Measurements from ENCODE around the gene VWA1. TPM values are rescaled to one million over a fixed set of nuclear protein-coding genes. Genes with fewer than 3 reads are reported as not detected.
"Not testable (repeated sequence)": the region's sequence is repeated elsewhere in the genome, so short reads cannot be mapped to it uniquely, and the experiment has no call there.

The VWA1 gene
- total RNA-seq, 4 donors from 2014 or later = 142 to 261 (median 161) TPM

DNA sequence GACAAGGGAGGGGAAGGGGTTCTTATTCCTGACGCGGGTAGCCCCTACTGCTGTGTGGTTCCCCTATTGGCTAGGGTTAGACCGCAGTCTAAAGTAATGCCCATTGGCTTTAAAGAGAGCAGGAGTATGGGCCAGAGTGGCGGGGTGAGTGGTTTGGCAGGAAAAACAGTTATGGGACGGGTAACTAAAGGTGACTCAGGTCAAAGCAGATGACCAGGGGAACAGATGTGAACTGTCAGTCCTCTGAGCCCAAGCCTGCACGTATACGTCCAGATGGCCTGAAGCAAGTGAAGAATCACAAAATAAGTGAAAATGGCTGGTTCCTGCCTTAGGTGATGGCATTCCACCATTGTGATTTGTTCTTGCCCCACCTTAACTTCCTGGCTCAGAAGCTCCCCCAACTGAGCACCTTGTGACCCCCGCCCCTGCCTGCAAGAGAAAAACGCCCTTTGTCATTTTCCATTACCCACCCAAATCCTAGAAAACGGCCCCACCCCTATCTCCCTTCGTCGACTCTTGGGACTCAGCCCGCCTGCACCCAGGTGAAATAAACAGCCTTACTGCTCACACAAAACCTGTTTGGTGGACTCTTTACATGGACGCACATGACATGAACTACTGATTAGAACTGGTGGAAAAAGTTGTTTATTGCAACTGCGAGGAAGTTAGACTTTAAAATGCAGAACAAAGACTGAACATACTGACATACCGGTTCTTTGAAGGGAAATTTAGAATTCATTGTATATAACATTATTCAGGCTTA lies 35.3 kb downstream of the VWA1 start:
- no peak for DNase-seq (ENCODE audit: low spot score in 2 of 2)
- WGBS, 2 donors = 11 to 15% methylated on average over 16 of the region's 16 CpGs
- peaks cover 0 to 29% (median 12%) of the 10 kb centered on the region in 4 donors for H3K4me1 ChIP-seq
- TF ChIP-seq CTCF (IDR thresholded peaks at IDR 0.05) (no peak), POLR2A (IDR thresholded peaks at IDR 0.05) (no peak), EP300 (IDR thresholded peaks at IDR 0.05) (no peak)
- no peaks in the 10 kb centered on the region for H3K9me3 ChIP-seq
- peak overlapping the region; percentile 67 to 86 (median 84) for H3K27ac ChIP-seq
- H3K4me3 ChIP-seq = peak overlapping the region; percentile 62 to 91 (median 76)
- no peaks in the 10 kb centered on the region for H3K27me3 ChIP-seq
- no peaks in the 10 kb centered on the region for H3K36me3 ChIP-seq

- H3K9me3 ChIP-seq = no peaks in the 10 kb centered on the region
- DNase-seq (ENCODE audit: low spot score in 2 of 2) = peak; percentile 85 to 88
- WGBS, 2 donors = 0 to 2% methylated on average over 13 to 16 of the region's 87 CpGs
- no peaks in the 10 kb centered on the region for H3K27me3 ChIP-seq
- peak within 1 kb of the TSS; percentile 62 to 91 (median 76) for H3K4me3 ChIP-seq
- peak within 1 kb of the TSS; percentile 67 to 86 (median 84) for H3K27ac ChIP-seq
- peaks cover 0 to 3% (median 0%) of the 10 kb centered on the region in 3 donors for H3K36me3 ChIP-seq
- H3K4me1 ChIP-seq = peaks cover 0 to 29% (median 12%) of the 10 kb centered on the region in 4 donors
- TF ChIP-seq CTCF (IDR thresholded peaks at IDR 0.05) (peak in 2 of 5 experiments; percentile 23 to 38), POLR2A (IDR thresholded peaks at IDR 0.05) (peak in 1 of 2 donors; percentile 33), EP300 (IDR thresholded peaks at IDR 0.05) (peak; percentile 93 to 94)
Measured at GRCh38 chr1:1471389-1472052, 36.0 kb downstream of the VWA1 start, which contains the start of gene ATAD3B. Gene ATAD3B (plus strand): TSS chr1:1471765. CDS start chr1:1471885, 120 bp downstream.

GRCh38 chr1:1472053-1472876 lies 36.8 kb downstream of the VWA1 start:
- Histone ChIP-seq H3K4me3 (peak overlapping the region; percentile 52 to 91 (median 76)), H3K4me1 (peaks cover 0 to 29% (median 12%) of the 10 kb centered on the region in 4 donors), H3K27ac (peak overlapping the region in 2 of 4 donors; percentile 85 to 86)
- not testable (repeated sequence) for H3K36me3 ChIP-seq; H3K9me3 ChIP-seq; H3K27me3 ChIP-seq; DNase-seq (ENCODE audit: low spot score in 2 of 2)
- WGBS, 2 donors = 18% methylated on average over 11 to 13 of the region's 65 CpGs

DNA sequence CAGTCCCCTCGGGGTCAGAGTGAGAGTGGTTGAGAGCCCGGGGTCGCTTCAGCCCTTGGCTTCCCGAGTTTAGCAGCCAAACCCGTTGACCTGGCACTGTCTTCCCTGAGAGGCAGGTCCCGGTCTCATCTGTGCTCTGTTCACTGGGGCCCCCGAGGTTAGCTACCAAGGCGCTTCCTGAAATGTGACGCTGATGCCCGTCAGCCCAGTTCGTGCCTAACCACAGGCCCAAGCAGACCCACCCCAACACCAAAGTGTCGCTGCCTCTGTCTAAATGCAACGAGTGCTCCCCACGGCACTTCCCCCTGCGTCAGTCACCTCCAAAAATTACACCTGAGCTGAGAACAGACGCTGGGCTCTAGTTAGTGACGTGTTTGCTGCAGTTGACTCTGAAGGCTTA lies 40.5 kb downstream of the VWA1 start:
- not testable (repeated sequence) for H3K4me3 ChIP-seq; H3K27ac ChIP-seq; H3K27me3 ChIP-seq; H3K9me3 ChIP-seq; DNase-seq (ENCODE audit: low spot score in 2 of 2)
- peaks cover 0 to 23% (median 9%) of the 10 kb centered on the region in 4 donors for H3K4me1 ChIP-seq
- 87 to 88% methylated on average over 10 to 13 of the region's 17 CpGs for WGBS, 2 donors
- peaks cover 0 to 42% (median 10%) of the 10 kb centered on the region in 3 donors for H3K36me3 ChIP-seq

DNA sequence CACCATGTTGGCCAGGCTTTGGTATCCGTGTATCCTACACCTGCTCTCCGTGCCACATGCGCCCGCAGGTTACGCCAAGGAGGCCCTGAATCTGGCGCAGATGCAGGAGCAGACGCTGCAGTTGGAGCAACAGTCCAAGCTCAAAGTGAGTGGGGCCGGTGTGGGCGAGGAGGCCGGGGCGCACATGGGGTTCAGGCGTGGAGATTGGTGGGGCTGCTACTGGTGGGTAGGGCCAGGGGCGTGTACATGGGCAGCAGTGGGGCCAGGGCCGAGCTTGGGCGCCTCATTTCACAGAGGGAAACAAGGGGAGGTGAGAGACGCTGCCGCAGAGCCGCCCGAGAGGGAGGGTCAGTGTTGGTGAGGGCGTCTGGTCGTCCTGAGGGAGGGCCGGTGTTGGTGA lies 41.7 kb downstream of the VWA1 start:
- 94% methylated on average over 22 of the region's 22 CpGs for WGBS, 2 donors
- Histone ChIP-seq H3K4me3 (no peak overlapping the region), H3K27ac (no peak overlapping the region), H3K36me3 (peaks cover 0 to 48% (median 10%) of the 10 kb centered on the region in 3 donors), H3K4me1 (peaks cover 0 to 22% (median 8%) of the 10 kb centered on the region in 4 donors), H3K27me3 (no peaks in the 10 kb centered on the region), H3K9me3 (no peaks in the 10 kb centered on the region)
- TF ChIP-seq CTCF (IDR thresholded peaks at IDR 0.05) (no peak), EP300 (IDR thresholded peaks at IDR 0.05) (no peak), POLR2A (IDR thresholded peaks at IDR 0.05) (no peak)
- no peak for DNase-seq (ENCODE audit: low spot score in 2 of 2)

Data from tibial nerve (tissue), 4 donors.